ENCODE results near the gene ATP5ME. TPM values are rescaled to one million over a fixed set of nuclear protein-coding genes. Genes with fewer than 3 reads are reported as not detected.

The ATP5ME gene
- total RNA-seq, 1 donor from 2014 or later, result 95.1 TPM

DNA sequence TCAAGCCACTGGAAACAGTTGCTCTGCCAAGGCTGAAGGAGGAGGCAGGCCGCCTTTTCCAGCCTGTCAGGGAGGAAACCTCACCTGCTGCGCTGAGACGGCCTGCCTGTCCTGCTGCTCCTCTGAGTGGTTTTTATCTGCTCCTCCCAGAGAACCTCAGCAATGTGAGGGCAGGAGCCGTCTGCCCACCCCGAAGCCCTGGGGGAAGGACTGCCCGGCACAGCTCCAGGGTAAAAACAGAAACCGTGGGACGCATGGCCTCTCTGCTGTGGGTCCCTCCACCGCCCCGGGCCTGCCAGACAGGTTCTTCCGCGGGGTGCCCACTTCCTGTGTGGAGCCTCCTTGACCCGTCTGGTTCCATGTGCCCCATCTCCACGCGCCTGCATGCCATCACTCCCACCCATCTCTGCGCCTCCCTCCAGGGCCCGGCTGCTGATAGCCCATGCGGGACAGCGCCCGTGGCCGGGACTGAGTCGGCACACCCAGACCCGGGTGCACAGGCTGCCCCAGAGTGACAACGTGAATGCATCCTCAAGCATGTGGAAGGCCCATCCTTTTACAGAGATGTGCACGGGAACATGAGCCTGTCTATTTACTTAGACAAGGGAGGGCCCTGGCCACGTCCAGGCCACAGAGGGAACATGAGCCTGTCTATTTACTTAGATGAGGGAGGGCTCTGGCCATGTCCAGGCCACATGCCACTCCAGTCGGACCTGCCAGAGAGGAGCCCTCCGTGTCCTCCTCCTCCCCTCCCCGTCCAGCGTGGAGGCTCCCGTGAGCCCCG, 18.9 kb upstream of the ATP5ME start:
- Mint-ChIP-seq H3K9me3 (no peaks in the 10 kb centered on the region), H3K4me3 (no peak overlapping the region), H3K27me3 (ENCODE audit: insufficient read depth, low read depth) (peaks cover 11% of the 10 kb centered on the region), H3K36me3 (no peaks in the 10 kb centered on the region), H3K27ac (no peak overlapping the region), H3K4me1 (peaks cover 3% of the 10 kb centered on the region)
- Histone ChIP-seq H3K36me3 (no peaks in the 10 kb centered on the region), H3K9ac (no peak overlapping the region), H3K79me2 (ENCODE audit: low read depth) (no peaks in the 10 kb centered on the region), H3K4me3 (no peak overlapping the region), H3K4me2 (no peak overlapping the region), H3K4me1 (peaks cover 9% of the 10 kb centered on the region), H3K9me3 (ENCODE audit: low read depth) (no peaks in the 10 kb centered on the region), H4K20me1 (ENCODE audit: low read depth) (no peaks in the 10 kb centered on the region), H2AFZ (replicated peaks) (no peak overlapping the region), H3F3A (ENCODE audit: low read depth) (no peaks in the 10 kb centered on the region), H3K27me3 (peaks cover 3% of the 10 kb centered on the region), H3K27ac (no peak overlapping the region)
- peak; percentile 5 for DNase-seq (ENCODE audit: low spot score)
- TF ChIP-seq EZH2phosphoT487 (IDR thresholded peaks at IDR 0.05) (no peak), EZH2 (IDR thresholded peaks at IDR 0.05) (no peak)
- TF ChIP-seq, protein P1, sequence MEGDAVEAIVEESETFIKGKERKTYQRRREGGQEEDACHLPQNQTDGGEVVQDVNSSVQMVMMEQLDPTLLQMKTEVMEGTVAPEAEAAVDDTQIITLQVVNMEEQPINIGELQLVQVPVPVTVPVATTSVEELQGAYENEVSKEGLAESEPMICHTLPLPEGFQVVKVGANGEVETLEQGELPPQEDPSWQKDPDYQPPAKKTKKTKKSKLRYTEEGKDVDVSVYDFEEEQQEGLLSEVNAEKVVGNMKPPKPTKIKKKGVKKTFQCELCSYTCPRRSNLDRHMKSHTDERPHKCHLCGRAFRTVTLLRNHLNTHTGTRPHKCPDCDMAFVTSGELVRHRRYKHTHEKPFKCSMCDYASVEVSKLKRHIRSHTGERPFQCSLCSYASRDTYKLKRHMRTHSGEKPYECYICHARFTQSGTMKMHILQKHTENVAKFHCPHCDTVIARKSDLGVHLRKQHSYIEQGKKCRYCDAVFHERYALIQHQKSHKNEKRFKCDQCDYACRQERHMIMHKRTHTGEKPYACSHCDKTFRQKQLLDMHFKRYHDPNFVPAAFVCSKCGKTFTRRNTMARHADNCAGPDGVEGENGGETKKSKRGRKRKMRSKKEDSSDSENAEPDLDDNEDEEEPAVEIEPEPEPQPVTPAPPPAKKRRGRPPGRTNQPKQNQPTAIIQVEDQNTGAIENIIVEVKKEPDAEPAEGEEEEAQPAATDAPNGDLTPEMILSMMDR (IDR thresholded peaks at IDR 0.05), result no peak

DNA sequence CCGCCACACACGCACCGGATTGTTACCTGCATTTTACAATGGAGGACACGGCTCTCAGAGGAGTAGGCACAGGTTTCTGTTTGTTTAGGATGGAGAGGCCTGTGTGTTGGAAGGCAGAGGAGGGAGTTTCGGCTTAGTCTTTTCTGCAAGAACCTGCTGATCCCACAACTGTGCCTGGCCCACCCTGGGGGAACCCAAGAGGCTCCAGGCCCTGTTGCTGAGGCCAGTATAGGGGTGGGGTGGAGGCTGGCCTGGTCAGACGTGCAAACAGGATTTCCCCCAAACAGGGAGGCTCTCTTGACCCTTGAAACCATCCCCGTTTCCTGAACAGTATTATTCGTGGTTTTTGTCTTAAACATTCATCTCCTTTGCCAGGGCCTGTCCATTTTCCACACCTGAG, 15.6 kb upstream of the ATP5ME start:
- Histone ChIP-seq H3K4me2 (peak overlapping the region; percentile 70), H3K9ac (no peak overlapping the region)

DNA sequence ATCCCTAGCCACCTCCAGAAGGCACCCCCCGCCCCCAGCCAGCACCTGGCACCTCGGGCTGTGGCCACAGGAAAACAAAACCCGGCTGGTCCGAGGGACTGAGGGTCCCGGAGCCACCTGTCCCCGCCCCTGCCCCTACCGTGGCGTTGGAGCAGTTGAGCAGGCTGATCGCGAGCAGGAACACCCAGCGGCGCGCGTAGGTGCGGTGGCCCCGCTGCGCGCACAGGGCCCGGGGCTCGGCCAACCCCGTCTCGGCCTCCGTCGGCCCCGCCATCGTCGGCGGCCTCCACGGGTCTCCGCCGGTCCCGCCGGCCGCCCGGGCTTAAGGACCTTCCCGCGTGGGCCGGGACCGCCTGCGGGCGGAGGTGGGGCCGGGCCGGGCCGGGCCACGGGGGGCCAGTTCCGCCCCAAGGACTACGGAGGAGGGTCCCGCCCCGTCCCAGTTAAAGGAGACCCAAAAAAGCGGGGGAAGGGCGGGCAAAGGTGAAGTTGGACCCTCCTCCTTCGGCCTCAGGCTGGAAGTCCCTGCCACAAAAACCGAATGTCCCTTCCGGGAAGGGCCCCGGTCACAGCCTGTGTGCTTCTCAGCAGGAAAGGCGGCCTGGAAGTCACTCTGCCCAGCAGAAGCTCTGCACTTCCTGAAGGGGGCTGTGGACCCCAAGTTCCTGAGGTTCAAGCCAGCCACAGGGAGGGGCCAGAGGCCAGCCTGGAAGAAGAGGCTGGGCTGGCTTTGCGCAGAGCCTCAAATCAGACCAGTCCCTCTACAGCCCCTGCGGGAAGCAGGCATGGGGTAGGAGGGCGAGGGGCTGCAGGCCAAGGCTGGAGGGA, 15.0 kb upstream of the ATP5ME start, which contains the start of gene SLC49A3:
TSS of gene SLC49A3 (minus strand) at position 298 of the 828 bp plus-strand sequence. CDS start at position 274, 24 bp downstream.
- Mint-ChIP-seq H3K4me3 (no peak within 1 kb of the TSS), H3K27ac (peak within 1 kb of the TSS; percentile 50), H3K36me3 (no peaks in the 10 kb centered on the region), H3K9me3 (peaks cover 3% of the 10 kb centered on the region), H3K4me1 (peaks cover 6% of the 10 kb centered on the region), H3K27me3 (ENCODE audit: insufficient read depth, low read depth) (peaks cover 19% of the 10 kb centered on the region)
- Histone ChIP-seq H3K4me3 (peak within 1 kb of the TSS; percentile 39), H3F3A (ENCODE audit: low read depth) (no peaks in the 10 kb centered on the region), H3K36me3 (no peaks in the 10 kb centered on the region), H4K20me1 (ENCODE audit: low read depth) (no peaks in the 10 kb centered on the region), H3K4me1 (peaks cover 9% of the 10 kb centered on the region), H3K4me2 (peak within 1 kb of the TSS; percentile 70), H3K79me2 (ENCODE audit: low read depth) (no peaks in the 10 kb centered on the region), H3K27ac (no peak within 1 kb of the TSS), H3K27me3 (peaks cover 3% of the 10 kb centered on the region), H2AFZ (replicated peaks) (peak within 1 kb of the TSS; percentile 45), H3K9me3 (ENCODE audit: low read depth) (no peaks in the 10 kb centered on the region), H3K9ac (no peak within 1 kb of the TSS)
- TF ChIP-seq, protein P1 (IDR thresholded peaks at IDR 0.05), result peak; percentile 22
- TF ChIP-seq EZH2 (IDR thresholded peaks at IDR 0.05) (no peak), EZH2phosphoT487 (IDR thresholded peaks at IDR 0.05) (peak; percentile 32)
- DNase-seq (ENCODE audit: low spot score), result peak; percentile 45

More for the DNA sequence above, 15.6 kb upstream of the ATP5ME start:
- H3F3A ChIP-seq (ENCODE audit: low read depth), result no peaks in the 10 kb centered on the region
- H4K20me1 ChIP-seq (ENCODE audit: low read depth), result no peaks in the 10 kb centered on the region
- no peak for DNase-seq (ENCODE audit: low spot score)
- H3K27ac Mint-ChIP-seq, result no peak overlapping the region
- H3K4me3 Mint-ChIP-seq, result no peak overlapping the region
- H3K27me3 ChIP-seq, result peaks cover 3% of the 10 kb centered on the region
- H3K4me1 ChIP-seq, result peaks cover 9% of the 10 kb centered on the region
- peaks cover 9% of the 10 kb centered on the region for H3K4me1 Mint-ChIP-seq
- H3K9me3 ChIP-seq (ENCODE audit: low read depth), result no peaks in the 10 kb centered on the region
- peak overlapping the region; percentile 39 for H3K4me3 ChIP-seq
- peaks cover 3% of the 10 kb centered on the region for H3K9me3 Mint-ChIP-seq
- no peaks in the 10 kb centered on the region for H3K36me3 ChIP-seq
- H3K36me3 Mint-ChIP-seq, result no peaks in the 10 kb centered on the region
- H3K27me3 Mint-ChIP-seq (ENCODE audit: insufficient read depth, low read depth), result peaks cover 19% of the 10 kb centered on the region
- TF ChIP-seq, protein P1 (IDR thresholded peaks at IDR 0.05), result no peak
- TF ChIP-seq EZH2phosphoT487 (IDR thresholded peaks at IDR 0.05) (no peak), EZH2 (IDR thresholded peaks at IDR 0.05) (no peak)
- peak overlapping the region; percentile 45 for H2AFZ ChIP-seq (replicated peaks)
- no peak overlapping the region for H3K27ac ChIP-seq
- H3K79me2 ChIP-seq (ENCODE audit: low read depth), result no peaks in the 10 kb centered on the region
